ENCODE data around the gene SENP6. TPM values are rescaled to one million over a fixed set of nuclear protein-coding genes. Genes with fewer than 3 reads are reported as not detected.

Gene SENP6
- total RNA-seq, 1 experiment from 2014 or later, result 116 TPM

DNA sequence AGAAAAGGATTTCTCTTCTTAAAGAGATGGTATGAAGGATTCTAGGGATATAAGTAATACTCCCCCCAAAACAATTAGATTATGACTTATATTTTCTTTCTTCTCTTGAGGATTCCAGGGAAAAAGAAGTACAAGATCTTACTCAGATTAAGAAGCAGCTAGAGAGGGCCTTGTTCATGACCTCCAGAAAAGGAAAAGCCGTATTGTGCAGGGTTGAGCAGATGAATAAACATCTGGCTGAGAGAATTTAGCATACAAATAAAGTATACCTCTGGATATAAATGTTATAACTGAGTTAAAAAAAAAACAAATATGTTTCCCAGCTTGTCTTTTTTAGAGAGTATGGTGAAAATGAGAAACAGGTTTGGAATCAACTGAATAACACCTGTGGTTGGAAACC, 158.6 kb downstream of the SENP6 start:
- H3K18ac ChIP-seq (ENCODE audit: insufficient read length, low read depth, low read length), result no peak overlapping the region
- H3K9ac ChIP-seq (ENCODE audit: extremely low read depth, insufficient read length, low read length), result no peak overlapping the region
- no peak overlapping the region for H2BK20ac ChIP-seq (ENCODE audit: low read depth, low read length, poor library complexity, severe bottlenecking)
- no peaks in the 10 kb centered on the region for H4K20me1 ChIP-seq (ENCODE audit: control insufficient read depth, insufficient read depth, insufficient read length)
- H3K14ac ChIP-seq (ENCODE audit: insufficient read depth, low read length), result no peak overlapping the region
- H3K27me3 Mint-ChIP-seq (ENCODE audit: low read depth), result no peaks in the 10 kb centered on the region
- H3K4me3 Mint-ChIP-seq, result no peak overlapping the region
- no peak overlapping the region for H3K4me2 ChIP-seq (ENCODE audit: insufficient read depth, insufficient read length, low read length)
- no peak overlapping the region for H3T11ph ChIP-seq (ENCODE audit: low read length)
- no peak overlapping the region for H3K23ac ChIP-seq (ENCODE audit: insufficient read length, low read depth, low read length)
- H3K9me3 ChIP-seq (ENCODE audit: control insufficient read depth, low read depth, low read length), result no peaks in the 10 kb centered on the region
- no peak overlapping the region for H4K91ac ChIP-seq (ENCODE audit: insufficient read length, low read depth, low read length)
- no peak overlapping the region for H4K8ac ChIP-seq (replicated peaks; ENCODE audit: insufficient read length, low read depth, low read length)
- H2BK120ac ChIP-seq (ENCODE audit: low read depth, low read length, poor library complexity, severe bottlenecking), result no peak overlapping the region
- H2BK12ac ChIP-seq (ENCODE audit: insufficient read length, low read depth, low read length), result no peak overlapping the region
- no peaks in the 10 kb centered on the region for H3K27me3 ChIP-seq (ENCODE audit: insufficient read depth, low read length)
- TF ChIP-seq, protein P1, sequence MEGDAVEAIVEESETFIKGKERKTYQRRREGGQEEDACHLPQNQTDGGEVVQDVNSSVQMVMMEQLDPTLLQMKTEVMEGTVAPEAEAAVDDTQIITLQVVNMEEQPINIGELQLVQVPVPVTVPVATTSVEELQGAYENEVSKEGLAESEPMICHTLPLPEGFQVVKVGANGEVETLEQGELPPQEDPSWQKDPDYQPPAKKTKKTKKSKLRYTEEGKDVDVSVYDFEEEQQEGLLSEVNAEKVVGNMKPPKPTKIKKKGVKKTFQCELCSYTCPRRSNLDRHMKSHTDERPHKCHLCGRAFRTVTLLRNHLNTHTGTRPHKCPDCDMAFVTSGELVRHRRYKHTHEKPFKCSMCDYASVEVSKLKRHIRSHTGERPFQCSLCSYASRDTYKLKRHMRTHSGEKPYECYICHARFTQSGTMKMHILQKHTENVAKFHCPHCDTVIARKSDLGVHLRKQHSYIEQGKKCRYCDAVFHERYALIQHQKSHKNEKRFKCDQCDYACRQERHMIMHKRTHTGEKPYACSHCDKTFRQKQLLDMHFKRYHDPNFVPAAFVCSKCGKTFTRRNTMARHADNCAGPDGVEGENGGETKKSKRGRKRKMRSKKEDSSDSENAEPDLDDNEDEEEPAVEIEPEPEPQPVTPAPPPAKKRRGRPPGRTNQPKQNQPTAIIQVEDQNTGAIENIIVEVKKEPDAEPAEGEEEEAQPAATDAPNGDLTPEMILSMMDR (conservative IDR thresholded peaks at IDR 0.05), result no peak
- DNase-seq, result no peak
- H4K5ac ChIP-seq (ENCODE audit: insufficient read length, low read depth, low read length), result no peak overlapping the region
- no peak overlapping the region for H2BK5ac ChIP-seq (ENCODE audit: insufficient read length, low read length)
- H2AK5ac ChIP-seq (ENCODE audit: insufficient read length, low read length), result no peak overlapping the region
- peaks cover 0 to 12% (median 0%) of the 10 kb centered on the region in 3 experiments; a peak in 3 of 7 replicates for H3K36me3 Mint-ChIP-seq (ENCODE audit: insufficient read depth in 1 of 3, low read depth in 3 of 3)
- H3K79me2 ChIP-seq (ENCODE audit: insufficient read depth, low read length), result no peaks in the 10 kb centered on the region
- peaks cover 14 to 18% of the 10 kb centered on the region in 2 experiments for H3K4me1 Mint-ChIP-seq
- H2BK15ac ChIP-seq (ENCODE audit: low read depth, low read length), result no peak overlapping the region
- no peak overlapping the region for H3K4ac ChIP-seq (ENCODE audit: low read depth, low read length)
- no peak overlapping the region for H2AFZ ChIP-seq (ENCODE audit: low read length)
- H3K9me3 Mint-ChIP-seq, result no peaks in the 10 kb centered on the region
- H3K23me2 ChIP-seq (ENCODE audit: insufficient read length, low read depth, low read length, poor library complexity, severe bottlenecking), result no peaks in the 10 kb centered on the region
- no peak overlapping the region for H3K27ac ChIP-seq (ENCODE audit: insufficient read length, low read depth, low read length)
- no CpG with 5 or more reads among the region's 1 CpG for WGBS (ENCODE audit: extremely low coverage, insufficient read length, low lambda C conversion rate)
- no peaks in the 10 kb centered on the region for H3K4me1 ChIP-seq (ENCODE audit: insufficient read depth, low read length)
- no peak overlapping the region for H3K56ac ChIP-seq (ENCODE audit: insufficient read length, low read depth, low read length)
- H3K79me1 ChIP-seq (ENCODE audit: insufficient read depth, low read depth, low read length, poor library complexity, severe bottlenecking), result no peaks in the 10 kb centered on the region
- no peak overlapping the region for H3K27ac Mint-ChIP-seq

All from H9 (cell line).